SK-N-SH treated with all-trans-retinoic acid at 6 μM for 48 hours (cell line): ENCODE measurements around the gene THADA.

Experiments used
- ATAC-seq: fragments of 200-7000 bp; cut with Tn5 transposase; 3 replicates; pipeline ENCODE4 v1.9.1; 2020; ENCODE audit warnings: mild to moderate bottlenecking, moderate library complexity
- ARNTL ChIP-seq: fragments of 450-650 bp; formaldehyde crosslinking; IDR thresholded peaks from 2 replicates; pipeline ENCODE4 v1.5.0; 2020; ENCODE audit warnings: low read depth, mild to moderate bottlenecking, moderate library complexity, borderline replicate concordance
- BACH2 ChIP-seq: fragments of 250-450 bp; sonication (Bioruptor Pico); IDR thresholded peaks from 2 replicates; pipeline ENCODE4 v1.9.0; 2021; ENCODE audit warnings: mild to moderate bottlenecking, borderline replicate concordance
- CSDC2 ChIP-seq: fragments of 250-450 bp; sonication (Bioruptor Pico); IDR thresholded peaks from 2 replicates; pipeline ENCODE4 v1.5.0; 2020; ENCODE audit warnings: mild to moderate bottlenecking, moderate library complexity
- CSRNP3 ChIP-seq: fragments of 250-450 bp; sonication (Bioruptor Pico); IDR thresholded peaks from 2 replicates; pipeline ENCODE4 v1.5.1; 2021; ENCODE audit warnings: mild to moderate bottlenecking, moderate library complexity
- ESRRG ChIP-seq: fragments of 250-450 bp; sonication (Bioruptor Pico); IDR thresholded peaks from 2 replicates; pipeline ENCODE4 v1.6.1; 2021; ENCODE audit warnings: mild to moderate bottlenecking
- ISL1 ChIP-seq: fragments of 250-450 bp; sonication (Bioruptor Pico); IDR thresholded peaks from 2 replicates; pipeline ENCODE4 v2.1.2; 2022; ENCODE audit warnings: mild to moderate bottlenecking, moderate library complexity
- OSR1 ChIP-seq: fragments of 250-450 bp; sonication (Bioruptor Pico); IDR thresholded peaks from 2 replicates; pipeline ENCODE4 v1.8.0; 2022; ENCODE audit warnings: moderate library complexity, mild to moderate bottlenecking, inconsistent platforms
- PATZ1 ChIP-seq: fragments of 250-450 bp; sonication (Bioruptor Pico); IDR thresholded peaks from 2 replicates; pipeline ENCODE4 v1.8.0; 2020; ENCODE audit warnings: mild to moderate bottlenecking, moderate library complexity, borderline replicate concordance
- POU6F1 ChIP-seq: fragments of 250-450 bp; sonication (Bioruptor Pico); IDR thresholded peaks from 2 replicates; pipeline ENCODE4 v1.8.0; 2021; ENCODE audit warnings: low read depth, mild to moderate bottlenecking, moderate library complexity, borderline replicate concordance
- PPARA ChIP-seq: fragments of 250-450 bp; sonication (Bioruptor Pico); IDR thresholded peaks from 2 replicates; pipeline ENCODE4 v1.5.0; 2020; ENCODE audit warnings: mild to moderate bottlenecking, borderline replicate concordance
- RARB ChIP-seq: fragments of 250-450 bp; sonication (Bioruptor Pico); IDR thresholded peaks from 2 replicates; pipeline ENCODE4 v1.8.0; 2021; ENCODE audit warnings: mild to moderate bottlenecking, moderate library complexity
- SNAI2 ChIP-seq: fragments of 250-450 bp; sonication (Bioruptor Pico); IDR thresholded peaks from 2 replicates; pipeline ENCODE4 v1.5.0; 2020; ENCODE audit warnings: mild to moderate bottlenecking, moderate library complexity
- TOX ChIP-seq: fragments of 250-450 bp; sonication (Bioruptor Pico); IDR thresholded peaks from 2 replicates; pipeline ENCODE4 v1.8.0; 2021; ENCODE audit warnings: mild to moderate bottlenecking, moderate library complexity, borderline replicate concordance
- ZC3H10 ChIP-seq: fragments of 250-450 bp; sonication (Bioruptor Pico); IDR thresholded peaks from 2 replicates; pipeline ENCODE4 v1.5.1; 2021; ENCODE audit warnings: mild to moderate bottlenecking, moderate library complexity
- ZFP30 ChIP-seq: fragments of 450-650 bp; formaldehyde crosslinking; IDR thresholded peaks from 2 replicates; pipeline ENCODE4 v1.5.0; 2022; ENCODE audit warnings: mild to moderate bottlenecking, moderate library complexity
- ZNF70 ChIP-seq: fragments of 450-650 bp; formaldehyde crosslinking; IDR thresholded peaks from 2 replicates; pipeline ENCODE4 v1.5.0; 2020; ENCODE audit warnings: mild to moderate bottlenecking, moderate library complexity
- ZNF8 ChIP-seq: fragments of 450-650 bp; formaldehyde crosslinking; IDR thresholded peaks from 2 replicates; pipeline ENCODE4 v1.5.0; 2020; ENCODE audit warnings: mild to moderate bottlenecking, moderate library complexity
- TF ChIP-seq, protein P1 (sequence below): fragments of 250-450 bp; sonication (Bioruptor Pico); IDR thresholded peaks from 2 replicates; pipeline ENCODE4 v1.5.1; 2020; ENCODE audit warnings: low read depth, mild to moderate bottlenecking, moderate library complexity

The THADA gene

GRCh38 chr2:43340945-43341356, 254.9 kb downstream of the THADA start:
- no peak for TF ChIP-seq ESRRG (CRISPR knock-in tag)
- 0 out of 2 replicates have a peak, but pooled peaks have one; percentile 38 for TF ChIP-seq ISL1 (CRISPR knock-in tag)
- peak; percentile 67 for ATAC-seq

DNA sequence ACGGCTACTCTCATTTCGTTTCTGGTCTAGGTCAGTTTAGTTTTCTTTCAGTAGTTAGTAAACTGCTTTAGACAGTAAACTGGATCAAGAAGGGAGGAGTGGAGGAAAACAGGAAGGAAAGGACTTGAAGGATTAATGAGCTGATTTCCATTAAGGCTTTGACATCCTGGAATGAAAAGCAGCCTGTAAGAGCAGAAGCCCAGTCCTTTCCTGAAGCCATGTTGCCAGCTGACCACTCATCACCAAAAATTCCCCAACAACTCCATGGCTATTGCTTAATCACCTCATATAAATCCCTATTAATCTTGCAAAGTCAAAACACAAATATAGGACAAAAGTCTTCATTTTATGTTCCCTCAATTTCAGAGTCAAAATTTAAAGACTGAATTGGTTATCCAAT, 255.8 kb downstream of the THADA start:
- TF ChIP-seq TOX (CRISPR knock-in tag) (peak; percentile 76), OSR1 (no peak), BACH2 (CRISPR knock-in tag) (no peak), ZNF70 (CRISPR knock-in tag) (no peak)
- ATAC-seq, result peak; percentile 41

GRCh38 chr2:43333656-43334144, 262.1 kb downstream of the THADA start:
- no peak for TF ChIP-seq POU6F1 (CRISPR knock-in tag)
- TF ChIP-seq RARB, result no peak
- no peak for TF ChIP-seq BACH2 (CRISPR knock-in tag)
- TF ChIP-seq ZC3H10 (CRISPR knock-in tag), result no peak
- TF ChIP-seq ZFP30 (CRISPR knock-in tag), result no peak
- ATAC-seq, result peak; percentile 55

GRCh38 chr2:43333101-43333655, 262.7 kb downstream of the THADA start:
- no peak for TF ChIP-seq ISL1 (CRISPR knock-in tag)
- TF ChIP-seq, all 23 proteins: peak for 0
- ATAC-seq, result no peak

GRCh38 chr2:43332653-43333052, 263.2 kb downstream of the THADA start:
- no peak for ATAC-seq
- TF ChIP-seq, protein P1, sequence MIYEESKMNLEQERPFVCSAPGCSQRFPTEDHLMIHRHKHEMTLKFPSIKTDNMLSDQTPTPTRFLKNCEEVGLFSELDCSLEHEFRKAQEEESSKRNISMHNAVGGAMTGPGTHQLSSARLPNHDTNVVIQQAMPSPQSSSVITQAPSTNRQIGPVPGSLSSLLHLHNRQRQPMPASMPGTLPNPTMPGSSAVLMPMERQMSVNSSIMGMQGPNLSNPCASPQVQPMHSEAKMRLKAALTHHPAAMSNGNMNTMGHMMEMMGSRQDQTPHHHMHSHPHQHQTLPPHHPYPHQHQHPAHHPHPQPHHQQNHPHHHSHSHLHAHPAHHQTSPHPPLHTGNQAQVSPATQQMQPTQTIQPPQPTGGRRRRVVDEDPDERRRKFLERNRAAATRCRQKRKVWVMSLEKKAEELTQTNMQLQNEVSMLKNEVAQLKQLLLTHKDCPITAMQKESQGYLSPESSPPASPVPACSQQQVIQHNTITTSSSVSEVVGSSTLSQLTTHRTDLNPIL (CRISPR knock-in tag), result no peak
- TF ChIP-seq PPARA (CRISPR knock-in tag), result no peak
- no peak for TF ChIP-seq ISL1 (CRISPR knock-in tag)
- TF ChIP-seq PATZ1, result no peak
- no peak for TF ChIP-seq CSDC2 (CRISPR knock-in tag)
- no peak for TF ChIP-seq RARB
- no peak for TF ChIP-seq CSRNP3
- TF ChIP-seq ESRRG (CRISPR knock-in tag), result no peak
- TF ChIP-seq ARNTL, result no peak
- no peak for TF ChIP-seq SNAI2 (CRISPR knock-in tag)

GRCh38 chr2:43331422-43331821, 264.4 kb downstream of the THADA start:
- ATAC-seq, result peak; percentile 24; the same call in 2 of the 3 replicates
- no peak for TF ChIP-seq BACH2 (CRISPR knock-in tag)
- 0 out of 2 replicates have a peak, but pooled peaks have one; percentile 13 for TF ChIP-seq ZNF8 (CRISPR knock-in tag)
